ENCODE measurements around the gene GPR162.

Gene GPR162

GRCh38 chr12:6873094-6874014 lies 51.7 kb downstream of the GPR162 start, which contains the start of gene SPSB2:
Gene SPSB2, minus strand, starts transcription at chr12:6873303. Its CDS starts 402 bp downstream, at chr12:6872901.
- TF ChIP-seq CTCF (IDR thresholded peaks at IDR 0.05) (no peak), ZFX (IDR thresholded peaks at IDR 0.05; ENCODE audit: borderline replicate concordance) (no peak)
- H3K27ac ChIP-seq: peak within 1 kb of the TSS; percentile 99

- H3K27ac ChIP-seq: peak overlapping the region; percentile 99
These were observed 52.4 kb downstream of the GPR162 start for GRCh38 chr12:6874015-6874368.

All from 22Rv1 (cell line).